Activated T-cell treated with anti-CD3 and anti-CD28 coated beads, Interleukin-2, amount 50 U/mL, for 24 hours (primary cell): ENCODE data around the gene PLIN1.

Source experiments
- DNase-seq: peaks from one replicate; pipeline ENCODE4 v3.0.0-alpha.2; 2020
- H3K27ac Mint-ChIP-seq: 2 replicates; pipeline ENCODE4 v1.8.0; 2020; ENCODE audit warnings: mild to moderate bottlenecking, mixed read lengths
- H3K27me3 Mint-ChIP-seq: 2 replicates; pipeline ENCODE4 v1.8.0; 2020; ENCODE audit warnings: mixed read lengths
- H3K36me3 Mint-ChIP-seq: 2 replicates; pipeline ENCODE4 v1.8.0; 2020; ENCODE audit warnings: low read depth, mixed read lengths
- H3K4me1 Mint-ChIP-seq: 2 replicates; pipeline ENCODE4 v1.8.0; 2020; ENCODE audit warnings: low read depth, mixed read lengths
- H3K4me3 Mint-ChIP-seq: 2 replicates; pipeline ENCODE4 v1.8.0; 2020; ENCODE audit warnings: mild to moderate bottlenecking, moderate library complexity, mixed read lengths
- H3K9me3 Mint-ChIP-seq: 2 replicates; pipeline ENCODE4 v1.8.0; 2020; ENCODE audit warnings: mixed read lengths

The PLIN1 gene

DNA sequence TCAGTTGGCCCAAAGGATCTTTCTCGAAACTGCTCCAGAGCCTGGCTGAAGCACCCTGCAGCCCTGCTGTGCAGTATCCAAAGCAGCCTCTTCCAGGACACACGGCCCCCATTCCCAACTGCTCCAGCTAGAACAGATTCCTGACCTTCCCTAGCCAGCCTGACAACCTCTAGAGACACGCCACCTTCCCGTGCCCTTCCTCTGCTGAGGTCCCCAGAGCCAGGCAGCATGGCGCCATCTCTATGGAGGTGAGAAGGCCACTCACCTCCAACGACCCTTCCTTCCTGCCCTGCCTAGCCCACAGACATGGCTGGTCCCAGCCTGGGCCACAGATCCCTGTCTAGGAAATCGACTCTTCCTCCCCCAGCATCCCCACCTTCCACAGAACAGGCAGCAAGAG, 27.0 kb downstream of the PLIN1 start:
- no peaks in the 10 kb centered on the region for H3K9me3 Mint-ChIP-seq
- peaks cover 44% of the 10 kb centered on the region for H3K27me3 Mint-ChIP-seq
- DNase-seq, result no peak
- H3K4me3 Mint-ChIP-seq, result no peak overlapping the region
- H3K36me3 Mint-ChIP-seq, result no peaks in the 10 kb centered on the region
- peaks cover 16% of the 10 kb centered on the region for H3K4me1 Mint-ChIP-seq
- H3K27ac Mint-ChIP-seq, result no peak overlapping the region

DNA sequence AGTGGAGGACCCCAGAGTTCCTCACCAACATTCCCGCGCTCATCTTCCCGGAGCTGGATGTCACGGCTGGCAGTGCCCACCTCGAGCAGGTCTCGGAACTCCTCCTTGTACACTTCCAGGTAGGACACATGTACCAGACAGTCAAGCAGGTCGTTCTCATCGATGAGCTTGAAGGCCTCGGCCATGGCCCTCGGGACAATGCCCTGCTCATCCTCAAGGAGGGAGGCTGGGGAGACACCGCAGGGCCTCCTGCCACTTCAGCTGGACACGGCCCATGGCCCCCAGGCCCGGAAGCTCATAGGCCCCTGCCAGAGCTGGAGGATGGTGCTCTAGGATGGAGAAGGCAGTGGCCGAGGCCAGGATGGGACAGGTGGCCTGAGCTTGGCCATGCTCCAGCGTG, 29.5 kb downstream of the PLIN1 start:
- Mint-ChIP-seq H3K27ac (no peak overlapping the region), H3K4me3 (no peak overlapping the region), H3K9me3 (no peaks in the 10 kb centered on the region), H3K27me3 (peaks cover 29% of the 10 kb centered on the region), H3K36me3 (no peaks in the 10 kb centered on the region), H3K4me1 (peaks cover 7% of the 10 kb centered on the region)
- DNase-seq, result peak; percentile 24

DNA sequence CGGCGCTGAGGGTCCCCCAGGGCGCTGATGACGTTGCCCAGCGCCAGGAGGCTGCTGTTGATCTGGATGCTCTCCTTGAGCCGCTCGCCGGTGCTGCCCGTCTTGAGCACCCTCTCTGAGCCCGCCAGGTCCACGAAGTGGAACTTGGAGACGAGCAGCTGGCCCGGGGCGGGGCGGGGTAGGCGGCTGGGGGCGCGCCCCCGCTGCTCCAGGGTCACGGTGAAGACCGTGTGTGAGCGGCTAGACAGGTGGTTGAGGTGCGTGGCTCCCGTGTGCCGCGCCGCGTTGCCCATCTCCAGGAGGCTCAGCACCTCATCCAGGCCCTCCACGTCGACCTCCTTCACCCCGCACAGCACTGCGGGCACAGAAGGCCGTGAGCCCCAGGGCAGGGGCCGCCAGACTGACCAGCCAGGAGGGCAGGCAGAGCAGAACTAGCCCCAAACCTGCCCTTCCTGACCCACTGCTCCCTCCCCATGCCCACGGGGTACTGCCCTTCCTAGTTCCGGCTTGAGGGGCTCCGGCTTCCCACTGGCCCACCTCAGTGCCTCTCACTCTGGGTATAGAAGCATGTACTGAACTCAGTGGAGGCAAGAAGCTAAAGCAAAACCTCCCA, 30.0 kb downstream of the PLIN1 start:
- H3K9me3 Mint-ChIP-seq, result no peaks in the 10 kb centered on the region
- H3K27ac Mint-ChIP-seq, result no peak overlapping the region

DNA sequence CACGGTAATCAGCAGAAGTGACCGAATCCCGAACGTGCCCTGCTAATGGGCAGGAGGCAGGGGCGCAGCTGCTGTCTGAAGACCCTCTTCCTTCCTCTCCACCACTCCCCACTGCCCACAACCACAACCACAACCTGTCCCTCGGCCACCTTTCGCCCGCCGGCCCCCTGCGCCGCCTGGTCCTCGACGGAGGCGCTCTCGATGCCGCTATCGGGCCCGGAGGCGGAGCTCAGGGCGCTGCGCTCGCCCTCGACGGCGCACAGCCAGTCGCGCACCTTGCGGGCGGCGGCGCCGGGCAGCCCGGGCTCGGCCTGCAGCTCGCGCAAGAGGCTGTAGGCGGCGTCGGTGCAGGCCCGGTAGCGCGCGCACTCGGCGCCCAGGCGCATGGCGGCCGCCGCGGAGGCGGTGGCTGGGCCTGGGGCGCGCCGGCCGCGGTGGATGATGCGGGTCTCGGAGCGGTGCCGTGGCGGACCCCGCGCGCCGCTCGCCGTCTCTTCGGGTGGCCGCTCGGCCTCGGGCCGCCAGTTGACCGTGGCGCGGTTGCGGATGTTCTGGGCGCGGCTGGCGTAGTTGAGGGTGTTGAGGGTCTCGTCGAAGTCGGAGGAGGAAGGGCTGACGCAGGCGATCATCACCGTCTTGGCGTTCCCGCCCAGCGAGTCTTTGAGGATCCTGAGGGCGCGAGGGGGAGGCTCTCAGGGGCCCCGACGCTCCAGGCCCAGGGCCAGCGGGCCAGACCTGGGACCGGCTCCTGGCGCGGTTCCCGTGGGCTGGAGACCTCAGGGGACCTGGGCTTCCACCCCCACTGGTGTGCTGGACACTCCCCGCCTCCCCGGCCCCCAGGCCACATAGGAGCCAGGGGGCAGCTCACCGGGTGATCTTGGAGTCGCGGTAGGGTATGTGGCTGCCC, 30.8 kb downstream of the PLIN1 start:
- H3K4me3 Mint-ChIP-seq, result no peak overlapping the region
- H3K36me3 Mint-ChIP-seq, result no peaks in the 10 kb centered on the region
- DNase-seq, result peak; percentile 7
- peaks cover 2% of the 10 kb centered on the region for H3K4me1 Mint-ChIP-seq
- H3K9me3 Mint-ChIP-seq, result no peaks in the 10 kb centered on the region
- H3K27me3 Mint-ChIP-seq, result peaks cover 17% of the 10 kb centered on the region
- H3K27ac Mint-ChIP-seq, result no peak overlapping the region

More for the DNA sequence above, 30.0 kb downstream of the PLIN1 start:
- Mint-ChIP-seq H3K4me1 (peaks cover 2% of the 10 kb centered on the region), H3K36me3 (no peaks in the 10 kb centered on the region), H3K27me3 (peaks cover 23% of the 10 kb centered on the region), H3K4me3 (no peak overlapping the region)
- peak; percentile 22 for DNase-seq

DNA sequence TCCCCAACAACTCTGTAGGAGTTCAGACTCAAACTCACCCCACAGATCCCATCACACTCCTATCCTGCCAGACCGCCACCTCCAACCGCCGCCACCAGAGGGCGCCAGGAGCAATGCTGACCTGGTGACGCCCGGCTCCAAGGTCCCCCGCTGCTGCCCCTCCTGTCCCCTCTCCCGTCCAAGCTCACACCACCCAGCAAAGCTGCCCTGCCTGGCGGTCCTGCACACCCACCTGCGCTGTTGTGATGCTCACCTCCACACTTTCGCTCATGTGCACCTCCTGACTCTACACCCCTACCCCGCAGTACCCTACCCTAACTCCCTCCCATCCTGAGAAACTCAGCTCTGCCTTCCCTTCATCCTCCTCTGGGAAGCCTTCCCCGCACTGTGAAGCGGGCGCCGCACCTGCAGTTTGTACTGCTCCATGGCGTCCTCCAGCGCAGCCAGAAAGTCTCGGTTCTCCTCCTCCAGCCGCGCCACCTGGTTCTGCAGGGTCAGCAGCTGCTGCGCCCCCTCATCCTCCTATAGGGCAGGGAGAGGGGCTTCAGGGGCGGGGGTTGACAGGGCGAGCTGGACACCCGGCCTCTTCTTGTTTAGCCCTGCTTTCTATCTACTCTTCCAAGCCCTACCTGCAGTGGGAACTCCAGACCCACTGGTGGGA, 31.8 kb downstream of the PLIN1 start:
- H3K4me3 Mint-ChIP-seq, result no peak overlapping the region
- DNase-seq, result peak; percentile 80
- no peak overlapping the region for H3K27ac Mint-ChIP-seq
- no peaks in the 10 kb centered on the region for H3K9me3 Mint-ChIP-seq
- no peaks in the 10 kb centered on the region for H3K36me3 Mint-ChIP-seq
- peaks cover 2% of the 10 kb centered on the region for H3K4me1 Mint-ChIP-seq
- H3K27me3 Mint-ChIP-seq, result peaks cover 10% of the 10 kb centered on the region

DNA sequence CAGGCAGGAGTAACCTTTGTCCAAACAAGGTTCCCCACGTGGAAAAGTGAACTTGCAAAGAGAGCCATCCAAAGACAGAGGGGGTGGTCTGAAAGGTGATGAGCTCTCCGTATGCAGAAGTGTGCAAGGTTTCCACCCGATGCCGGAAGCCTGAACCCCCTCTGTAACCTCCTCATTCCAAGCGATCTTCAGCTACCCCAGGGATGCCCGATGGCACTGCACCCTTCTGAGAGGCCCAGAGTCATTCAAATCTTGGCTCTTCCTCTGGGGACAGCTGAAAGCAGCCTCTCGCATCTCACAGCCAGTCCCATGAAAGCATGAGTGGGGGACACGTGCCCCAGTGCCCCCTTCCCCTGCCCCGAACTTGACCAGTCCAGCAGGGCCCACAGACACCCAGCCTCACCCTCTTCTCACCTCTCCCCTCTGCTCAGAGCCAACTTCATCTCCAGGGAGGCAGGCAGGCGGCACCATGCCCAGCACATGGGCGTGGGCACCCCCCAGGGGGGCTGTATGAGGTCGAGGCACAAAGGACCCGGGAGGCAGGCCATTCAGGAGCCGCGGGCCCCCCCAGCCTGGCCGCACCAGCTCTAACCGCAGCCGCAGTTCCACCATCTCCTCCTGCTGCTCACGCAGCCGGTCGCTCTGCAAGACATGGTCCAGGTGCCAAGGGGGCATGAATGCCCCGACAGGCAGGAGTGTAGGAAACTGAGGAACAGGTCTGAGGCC, 32.6 kb downstream of the PLIN1 start:
- H3K36me3 Mint-ChIP-seq, result no peaks in the 10 kb centered on the region
- no peak for DNase-seq
- H3K27ac Mint-ChIP-seq, result no peak overlapping the region
- no peaks in the 10 kb centered on the region for H3K9me3 Mint-ChIP-seq
- H3K27me3 Mint-ChIP-seq, result peaks cover 6% of the 10 kb centered on the region
- no peak overlapping the region for H3K4me3 Mint-ChIP-seq
- peaks cover 2% of the 10 kb centered on the region for H3K4me1 Mint-ChIP-seq

DNA sequence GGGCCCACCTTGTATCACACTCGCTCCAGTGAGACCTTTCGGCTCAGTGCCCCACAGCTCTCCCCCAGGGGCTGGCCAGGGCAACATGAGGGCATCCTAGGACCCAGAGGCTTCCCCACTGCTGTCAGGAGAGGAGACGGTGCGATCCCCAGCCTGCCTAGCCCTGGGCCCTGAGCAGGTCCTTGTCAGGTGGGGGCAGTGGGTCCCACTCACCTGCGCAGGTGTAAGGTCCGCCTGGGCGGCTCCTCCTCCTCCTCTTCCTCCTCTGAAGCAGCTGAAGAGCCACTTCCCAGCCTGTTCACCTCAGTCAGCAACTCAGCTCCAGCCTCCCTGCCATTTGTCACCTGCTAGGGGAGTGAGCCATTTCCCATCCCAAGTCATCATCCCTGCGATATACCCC, 33.5 kb downstream of the PLIN1 start:
- H3K27me3 Mint-ChIP-seq, result peaks cover 6% of the 10 kb centered on the region
- H3K36me3 Mint-ChIP-seq, result no peaks in the 10 kb centered on the region
- H3K4me1 Mint-ChIP-seq, result peaks cover 2% of the 10 kb centered on the region
- H3K4me3 Mint-ChIP-seq, result no peak overlapping the region
- no peaks in the 10 kb centered on the region for H3K9me3 Mint-ChIP-seq
- H3K27ac Mint-ChIP-seq, result no peak overlapping the region
- DNase-seq, result no peak

DNA sequence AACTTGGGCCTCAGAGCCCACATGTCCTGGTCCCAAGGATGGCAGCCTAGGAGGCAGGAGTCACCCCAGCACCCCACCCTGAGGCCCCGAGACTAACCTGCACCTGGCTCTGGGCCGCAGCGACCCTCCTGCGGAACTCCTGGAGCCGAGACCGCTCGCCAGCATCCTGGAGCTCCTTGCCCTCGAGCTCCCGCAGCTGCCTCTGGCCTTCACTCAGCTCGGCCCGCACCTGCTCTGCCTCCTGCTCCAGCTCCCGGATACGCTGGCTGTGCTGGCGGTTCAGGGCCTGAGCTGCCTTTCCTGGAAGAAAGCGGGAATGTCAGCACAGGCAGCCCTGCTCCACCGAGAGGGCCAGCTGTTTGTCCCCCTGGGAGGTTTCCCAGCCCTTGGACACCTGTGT, 37.1 kb downstream of the PLIN1 start:
- Mint-ChIP-seq H3K9me3 (no peaks in the 10 kb centered on the region), H3K4me3 (no peak overlapping the region), H3K27ac (no peak overlapping the region), H3K4me1 (peaks cover under 1% of the 10 kb centered on the region), H3K27me3 (peaks cover 2% of the 10 kb centered on the region), H3K36me3 (no peaks in the 10 kb centered on the region)
- DNase-seq, result no peak

DNA sequence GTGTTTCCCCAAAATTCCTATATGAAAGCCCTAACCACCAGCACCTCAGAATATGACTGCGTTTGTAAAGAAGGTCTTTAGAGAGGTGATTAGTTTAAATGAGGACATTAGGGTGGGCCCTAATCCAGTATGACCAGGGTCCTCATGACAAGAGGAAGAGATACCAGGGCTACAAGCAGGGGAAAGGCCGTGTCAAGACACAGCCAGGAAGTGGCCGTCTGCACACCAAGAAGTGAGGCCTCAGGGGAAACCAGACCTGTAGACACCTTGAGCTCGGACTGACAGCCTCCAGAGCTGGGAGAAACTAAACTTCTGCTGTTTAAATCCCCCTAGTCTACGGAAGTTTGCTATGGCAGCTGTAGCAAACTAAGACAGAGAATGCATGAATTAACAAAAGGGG, 38.1 kb downstream of the PLIN1 start:
- Mint-ChIP-seq H3K4me3 (no peak overlapping the region), H3K36me3 (no peaks in the 10 kb centered on the region), H3K9me3 (no peaks in the 10 kb centered on the region), H3K4me1 (no peaks in the 10 kb centered on the region), H3K27me3 (no peaks in the 10 kb centered on the region), H3K27ac (no peak overlapping the region)
- no peak for DNase-seq

DNA sequence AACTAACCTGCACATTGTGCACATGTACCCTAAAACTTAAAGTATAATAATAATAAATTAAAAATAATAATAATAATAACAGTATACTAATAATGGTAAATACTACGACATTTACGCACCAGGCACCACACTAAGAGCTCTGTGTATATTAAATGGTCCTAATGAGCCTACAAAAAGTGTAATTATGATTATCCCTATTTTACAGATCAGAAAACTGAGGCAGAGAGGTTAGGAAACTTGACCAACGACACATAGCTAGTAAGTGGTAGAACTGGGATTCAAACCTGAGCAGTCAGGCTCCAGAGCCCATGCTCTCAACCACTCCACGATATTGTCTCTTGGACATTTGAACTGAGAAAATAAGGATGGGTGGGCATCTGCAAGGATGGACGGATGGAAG, 38.9 kb downstream of the PLIN1 start:
- Mint-ChIP-seq H3K36me3 (no peaks in the 10 kb centered on the region), H3K27me3 (peaks cover 2% of the 10 kb centered on the region), H3K4me1 (no peaks in the 10 kb centered on the region), H3K9me3 (peaks cover 2% of the 10 kb centered on the region), H3K27ac (no peak overlapping the region), H3K4me3 (no peak overlapping the region)
- DNase-seq, result no peak

DNA sequence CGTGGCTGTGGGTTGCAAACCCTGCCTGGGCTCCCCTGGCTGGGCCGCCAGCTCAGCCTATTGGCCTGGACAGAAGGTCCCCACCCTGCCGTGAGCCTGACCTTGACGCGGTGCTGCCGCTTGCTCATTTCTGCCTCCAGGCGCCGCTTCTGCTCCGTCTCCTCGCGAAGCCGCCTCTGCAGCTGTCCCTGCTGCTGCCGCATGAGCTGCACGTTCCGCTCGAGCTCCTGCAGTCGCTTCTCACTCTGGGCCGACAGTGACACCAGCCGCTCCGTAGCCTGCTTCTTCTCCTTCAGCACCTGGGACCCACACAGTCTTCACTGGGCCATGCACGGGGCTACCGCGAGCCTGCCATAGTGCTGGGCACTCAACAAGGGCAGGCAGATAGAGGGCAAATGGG, 45.6 kb downstream of the PLIN1 start:
- no peak overlapping the region for H3K27ac Mint-ChIP-seq
- no peak for DNase-seq
- peaks cover 2% of the 10 kb centered on the region for H3K9me3 Mint-ChIP-seq
- H3K36me3 Mint-ChIP-seq, result peaks cover 38% of the 10 kb centered on the region
- H3K27me3 Mint-ChIP-seq, result peaks cover 2% of the 10 kb centered on the region
- H3K4me1 Mint-ChIP-seq, result no peaks in the 10 kb centered on the region
- H3K4me3 Mint-ChIP-seq, result no peak overlapping the region

DNA sequence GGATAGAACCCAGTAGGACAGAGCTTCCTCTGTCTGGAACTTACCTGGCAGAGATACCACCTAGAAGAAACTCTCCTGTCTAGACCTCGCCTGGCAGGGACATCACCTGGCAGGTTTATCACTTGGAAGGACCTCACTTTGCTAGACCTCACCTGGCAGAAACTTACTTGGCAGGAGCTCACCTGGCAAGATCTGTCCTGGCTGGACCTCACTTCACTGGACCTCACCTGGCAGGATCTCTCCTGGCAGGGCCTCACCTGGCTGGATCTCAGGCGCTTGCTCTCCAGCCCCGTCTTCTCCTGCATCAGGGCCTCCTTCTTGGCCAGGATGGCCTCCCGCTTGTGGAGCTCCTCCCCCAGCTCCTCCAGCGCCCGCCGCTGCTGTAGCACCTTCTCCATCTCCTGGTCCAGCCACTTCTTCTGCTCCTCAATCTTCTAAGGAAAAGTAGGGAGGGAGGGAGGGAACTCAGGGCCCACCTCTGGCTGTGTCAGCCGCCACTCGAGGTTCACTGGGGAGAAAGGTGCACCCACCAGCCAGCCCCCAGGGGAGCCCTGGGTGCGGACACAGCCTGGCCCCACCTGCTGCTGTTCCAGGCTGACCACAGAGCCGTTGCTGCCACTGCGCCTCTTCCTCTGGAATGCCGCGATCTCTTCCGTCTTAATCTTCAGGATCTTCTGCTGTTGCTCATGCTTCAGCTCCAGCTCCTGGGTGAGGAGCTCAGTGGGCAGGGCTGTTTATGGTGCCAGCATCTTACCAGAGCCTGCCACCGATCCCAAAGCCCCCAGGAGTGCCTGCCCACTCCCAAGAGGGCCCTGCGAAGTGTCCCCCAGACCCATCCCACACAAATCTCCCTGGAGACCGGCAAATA, 46.4 kb downstream of the PLIN1 start:
- peaks cover 2% of the 10 kb centered on the region for H3K27me3 Mint-ChIP-seq
- H3K4me3 Mint-ChIP-seq, result no peak overlapping the region
- peaks cover 2% of the 10 kb centered on the region for H3K9me3 Mint-ChIP-seq
- no peak for DNase-seq
- H3K36me3 Mint-ChIP-seq, result peaks cover 46% of the 10 kb centered on the region
- H3K4me1 Mint-ChIP-seq, result no peaks in the 10 kb centered on the region
- H3K27ac Mint-ChIP-seq, result no peak overlapping the region

DNA sequence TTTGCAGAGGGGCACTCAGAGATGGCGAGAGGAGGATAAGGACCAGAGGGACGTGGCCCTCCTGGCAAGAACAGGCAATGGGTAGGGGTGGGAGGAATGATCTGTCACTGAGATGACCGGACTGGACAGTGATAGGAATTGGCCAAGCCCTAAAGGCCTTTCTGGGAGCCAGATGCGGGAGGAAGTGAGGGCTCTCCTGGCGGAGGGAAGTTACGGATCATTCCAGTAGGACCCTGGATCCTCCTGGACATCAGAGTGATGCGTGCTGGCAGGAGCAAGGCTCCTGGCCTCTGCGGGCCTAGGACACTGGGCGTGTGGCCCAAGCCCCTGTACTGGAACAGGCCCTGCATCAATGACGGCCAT, 47.3 kb downstream of the PLIN1 start:
- Mint-ChIP-seq H3K27me3 (peaks cover 2% of the 10 kb centered on the region), H3K36me3 (peaks cover 55% of the 10 kb centered on the region), H3K4me3 (no peak overlapping the region), H3K4me1 (no peaks in the 10 kb centered on the region), H3K9me3 (peaks cover 2% of the 10 kb centered on the region), H3K27ac (no peak overlapping the region)
- no peak for DNase-seq
